ENCODE measurements around the gene SLC16A10. TPM values are rescaled to one million over a fixed set of nuclear protein-coding genes. Genes with fewer than 3 reads are reported as not detected.

Gene SLC16A10
- total RNA-seq, 1 experiment from 2014 or later, result 0.18 TPM

DNA sequence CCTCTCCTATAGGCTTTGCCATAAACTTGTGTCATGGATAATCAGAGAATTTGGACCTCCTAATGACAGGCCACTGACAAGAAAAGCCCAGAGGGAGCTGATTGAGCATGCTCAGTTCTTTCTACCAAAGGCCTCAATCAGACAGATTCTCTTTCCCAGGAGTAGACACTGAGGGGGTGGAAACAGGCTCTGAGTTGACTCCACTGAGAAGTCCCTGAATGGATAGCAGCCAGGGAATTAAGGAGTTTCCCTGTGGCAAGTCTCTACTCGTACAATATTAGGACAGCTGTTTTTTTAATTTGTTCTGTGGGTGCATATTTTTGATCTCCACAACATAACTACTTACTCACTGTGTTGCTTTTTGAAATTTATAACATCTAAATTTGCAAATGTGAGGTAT is 63.3 kb downstream of the SLC16A10 start:
- no peaks in the 10 kb centered on the region for H3K4me1 ChIP-seq (ENCODE audit: control insufficient read depth, insufficient read depth, low read length)
- CTCF ChIA-PET, result no interaction called here
- intact Hi-C loops (cut with micrococcal nuclease; ENCODE audit: unreplicated experiment) (no loop called here), in situ Hi-C loops (cut with HindIII; ENCODE audit: low pct_unique_long_range_greater_than_20kb, low sequenced_read_pairs) (no loop called here)
- POLR2A ChIA-PET, result no interaction called here
- TF ChIP-seq SIN3A (IDR thresholded peaks at IDR 0.05; ENCODE audit: borderline replicate concordance, insufficient read depth, low read depth, low read length), result no peak
- no peak for TF ChIP-seq REST (IDR thresholded peaks at IDR 0.05; ENCODE audit: insufficient read depth in 1 of 2, low read depth in 2 of 2, low read length in 1 of 2)
- TF ChIP-seq POLR2AphosphoS5 (IDR thresholded peaks at IDR 0.05; ENCODE audit: low read depth, low read length), result no peak
- no peak for TF ChIP-seq TCF7L2 (IDR thresholded peaks at IDR 0.05; ENCODE audit: low read depth, low read length)
- TF ChIP-seq, protein P1, sequence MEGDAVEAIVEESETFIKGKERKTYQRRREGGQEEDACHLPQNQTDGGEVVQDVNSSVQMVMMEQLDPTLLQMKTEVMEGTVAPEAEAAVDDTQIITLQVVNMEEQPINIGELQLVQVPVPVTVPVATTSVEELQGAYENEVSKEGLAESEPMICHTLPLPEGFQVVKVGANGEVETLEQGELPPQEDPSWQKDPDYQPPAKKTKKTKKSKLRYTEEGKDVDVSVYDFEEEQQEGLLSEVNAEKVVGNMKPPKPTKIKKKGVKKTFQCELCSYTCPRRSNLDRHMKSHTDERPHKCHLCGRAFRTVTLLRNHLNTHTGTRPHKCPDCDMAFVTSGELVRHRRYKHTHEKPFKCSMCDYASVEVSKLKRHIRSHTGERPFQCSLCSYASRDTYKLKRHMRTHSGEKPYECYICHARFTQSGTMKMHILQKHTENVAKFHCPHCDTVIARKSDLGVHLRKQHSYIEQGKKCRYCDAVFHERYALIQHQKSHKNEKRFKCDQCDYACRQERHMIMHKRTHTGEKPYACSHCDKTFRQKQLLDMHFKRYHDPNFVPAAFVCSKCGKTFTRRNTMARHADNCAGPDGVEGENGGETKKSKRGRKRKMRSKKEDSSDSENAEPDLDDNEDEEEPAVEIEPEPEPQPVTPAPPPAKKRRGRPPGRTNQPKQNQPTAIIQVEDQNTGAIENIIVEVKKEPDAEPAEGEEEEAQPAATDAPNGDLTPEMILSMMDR (IDR thresholded peaks at IDR 0.05), result no peak
- ATAC-seq (no peak), DNase-seq (ENCODE audit: low read depth, low spot score) (no peak)
- H3K9me3 ChIP-seq (ENCODE audit: control insufficient read depth, insufficient read depth, low read depth, low read length), result no peaks in the 10 kb centered on the region
- H3K27ac ChIP-seq (ENCODE audit: low read length), result no peak overlapping the region
- no peaks in the 10 kb centered on the region for H3K36me3 ChIP-seq (ENCODE audit: control insufficient read depth, insufficient read depth, low read length)
- no TSS peak for BruUV-seq (replicated peaks)
- peaks cover 24% of the 10 kb centered on the region for H3K27me3 ChIP-seq (ENCODE audit: control insufficient read depth, insufficient read depth, low read length)
- no peak overlapping the region for H3K4me3 ChIP-seq (ENCODE audit: low read depth in 2 of 2, low read length in 2 of 2)

DNA sequence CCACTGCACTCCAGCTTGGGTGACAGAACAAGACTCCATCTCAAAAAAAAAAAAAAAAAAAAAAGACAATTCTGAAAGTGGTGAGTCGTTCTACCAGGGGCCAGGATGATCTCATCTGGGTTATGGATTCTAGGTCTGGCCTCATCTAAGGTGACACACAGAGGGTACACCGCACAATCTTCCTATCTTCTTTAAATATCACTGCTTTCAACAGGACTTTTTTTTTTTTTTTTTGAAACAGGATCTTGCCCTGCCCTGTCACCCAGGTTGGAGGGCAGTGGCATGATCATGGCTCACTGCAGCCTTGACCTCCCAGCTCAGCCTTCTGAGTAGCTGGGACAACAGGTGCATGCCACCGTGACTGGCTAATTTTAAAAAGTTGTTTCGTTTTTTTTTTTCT is 67.7 kb downstream of the SLC16A10 start:
- Histone ChIP-seq H3K9me3 (ENCODE audit: control insufficient read depth, insufficient read depth, low read depth, low read length) (no peaks in the 10 kb centered on the region), H3K27me3 (ENCODE audit: control insufficient read depth, insufficient read depth, low read length) (peaks cover 22% of the 10 kb centered on the region), H3K4me1 (ENCODE audit: control insufficient read depth, insufficient read depth, low read length) (no peaks in the 10 kb centered on the region), H3K4me3 (ENCODE audit: low read depth in 2 of 2, low read length in 2 of 2) (no peak overlapping the region), H3K27ac (ENCODE audit: low read length) (no peak overlapping the region), H3K36me3 (ENCODE audit: control insufficient read depth, insufficient read depth, low read length) (no peaks in the 10 kb centered on the region)
- no TSS peak for BruUV-seq (replicated peaks)
- DNase-seq (ENCODE audit: low read depth, low spot score) (no peak), ATAC-seq (no peak)
- ChIA-PET CTCF (no interaction called here), POLR2A (no interaction called here)
- intact Hi-C loops (cut with micrococcal nuclease; ENCODE audit: unreplicated experiment), result no loop called here
- no peak for TF ChIP-seq SIN3A (IDR thresholded peaks at IDR 0.05; ENCODE audit: borderline replicate concordance, insufficient read depth, low read depth, low read length)
- no peak for TF ChIP-seq REST (IDR thresholded peaks at IDR 0.05; ENCODE audit: insufficient read depth in 1 of 2, low read depth in 2 of 2, low read length in 1 of 2)
- TF ChIP-seq, protein P1 (IDR thresholded peaks at IDR 0.05), result no peak
- no peak for TF ChIP-seq TCF7L2 (IDR thresholded peaks at IDR 0.05; ENCODE audit: low read depth, low read length)
- in situ Hi-C loops (cut with HindIII; ENCODE audit: low pct_unique_long_range_greater_than_20kb, low sequenced_read_pairs), result no loop called here
